ENCODE results near the gene ASB18.

DNA sequence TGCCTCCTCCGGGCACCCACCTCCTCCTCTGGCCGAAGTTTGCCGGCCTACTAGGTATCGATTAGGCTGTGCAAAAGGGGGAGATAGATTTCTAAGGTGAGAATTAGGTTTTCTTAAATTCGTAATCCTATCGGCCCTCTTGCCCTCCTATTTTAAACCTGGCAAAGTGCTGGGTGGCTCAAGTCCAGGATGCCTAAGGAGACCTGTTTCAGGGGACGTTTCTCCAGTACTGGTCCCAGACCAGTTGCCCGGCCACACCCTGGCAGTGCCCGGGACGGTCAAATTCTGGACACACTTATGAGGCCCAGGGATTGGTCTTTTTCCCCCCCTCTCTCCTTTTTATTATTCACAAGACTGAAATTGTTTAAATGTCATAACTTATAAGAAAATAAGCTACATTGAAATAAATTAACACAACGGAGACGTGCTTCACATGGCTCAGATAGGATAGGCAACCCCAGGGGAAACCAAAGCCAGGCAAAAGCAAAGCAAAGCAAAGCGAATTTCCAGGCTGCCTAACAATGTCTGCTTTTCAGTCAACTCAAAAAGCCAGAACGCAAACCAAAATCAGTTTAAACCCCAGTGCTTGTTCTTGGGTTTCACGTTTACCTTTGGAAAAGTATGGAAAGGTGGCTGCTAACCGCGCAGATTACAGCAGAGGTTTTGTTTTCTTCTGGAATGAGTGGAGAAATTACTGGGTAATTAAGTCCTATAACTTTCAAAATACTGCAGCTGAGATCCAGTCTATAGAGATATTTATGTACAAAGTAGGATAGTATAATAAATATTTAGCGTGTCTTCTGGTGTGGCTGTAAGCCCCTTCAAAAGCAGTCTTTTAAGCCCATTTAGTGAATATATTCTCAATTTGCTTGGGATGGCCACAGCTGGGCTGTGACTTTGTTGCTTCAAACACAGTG is 99.0 kb downstream of the ASB18 start:
- TF ChIP-seq CTCF (IDR thresholded peaks at IDR 0.05) (no peak), POLR2AphosphoS5 (IDR thresholded peaks at IDR 0.05; ENCODE audit: low read depth, low read length) (no peak), SIN3A (IDR thresholded peaks at IDR 0.05; ENCODE audit: borderline replicate concordance, insufficient read depth, low read depth, low read length) (no peak)
- TF ChIP-seq, protein P1, sequence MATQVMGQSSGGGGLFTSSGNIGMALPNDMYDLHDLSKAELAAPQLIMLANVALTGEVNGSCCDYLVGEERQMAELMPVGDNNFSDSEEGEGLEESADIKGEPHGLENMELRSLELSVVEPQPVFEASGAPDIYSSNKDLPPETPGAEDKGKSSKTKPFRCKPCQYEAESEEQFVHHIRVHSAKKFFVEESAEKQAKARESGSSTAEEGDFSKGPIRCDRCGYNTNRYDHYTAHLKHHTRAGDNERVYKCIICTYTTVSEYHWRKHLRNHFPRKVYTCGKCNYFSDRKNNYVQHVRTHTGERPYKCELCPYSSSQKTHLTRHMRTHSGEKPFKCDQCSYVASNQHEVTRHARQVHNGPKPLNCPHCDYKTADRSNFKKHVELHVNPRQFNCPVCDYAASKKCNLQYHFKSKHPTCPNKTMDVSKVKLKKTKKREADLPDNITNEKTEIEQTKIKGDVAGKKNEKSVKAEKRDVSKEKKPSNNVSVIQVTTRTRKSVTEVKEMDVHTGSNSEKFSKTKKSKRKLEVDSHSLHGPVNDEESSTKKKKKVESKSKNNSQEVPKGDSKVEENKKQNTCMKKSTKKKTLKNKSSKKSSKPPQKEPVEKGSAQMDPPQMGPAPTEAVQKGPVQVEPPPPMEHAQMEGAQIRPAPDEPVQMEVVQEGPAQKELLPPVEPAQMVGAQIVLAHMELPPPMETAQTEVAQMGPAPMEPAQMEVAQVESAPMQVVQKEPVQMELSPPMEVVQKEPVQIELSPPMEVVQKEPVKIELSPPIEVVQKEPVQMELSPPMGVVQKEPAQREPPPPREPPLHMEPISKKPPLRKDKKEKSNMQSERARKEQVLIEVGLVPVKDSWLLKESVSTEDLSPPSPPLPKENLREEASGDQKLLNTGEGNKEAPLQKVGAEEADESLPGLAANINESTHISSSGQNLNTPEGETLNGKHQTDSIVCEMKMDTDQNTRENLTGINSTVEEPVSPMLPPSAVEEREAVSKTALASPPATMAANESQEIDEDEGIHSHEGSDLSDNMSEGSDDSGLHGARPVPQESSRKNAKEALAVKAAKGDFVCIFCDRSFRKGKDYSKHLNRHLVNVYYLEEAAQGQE (IDR thresholded peaks at IDR 0.05; ENCODE audit: insufficient read depth in 1 of 2, low read depth in 2 of 2, low read length in 1 of 2), result no peak

Data from Panc1 (cell line).